ENCODE measurements around the gene TRIM49D2.
"Not testable (repeated sequence)": the region's sequence is repeated elsewhere in the genome, so short reads cannot be mapped to it uniquely, and the experiment has no call there.

The TRIM49D2 gene

DNA sequence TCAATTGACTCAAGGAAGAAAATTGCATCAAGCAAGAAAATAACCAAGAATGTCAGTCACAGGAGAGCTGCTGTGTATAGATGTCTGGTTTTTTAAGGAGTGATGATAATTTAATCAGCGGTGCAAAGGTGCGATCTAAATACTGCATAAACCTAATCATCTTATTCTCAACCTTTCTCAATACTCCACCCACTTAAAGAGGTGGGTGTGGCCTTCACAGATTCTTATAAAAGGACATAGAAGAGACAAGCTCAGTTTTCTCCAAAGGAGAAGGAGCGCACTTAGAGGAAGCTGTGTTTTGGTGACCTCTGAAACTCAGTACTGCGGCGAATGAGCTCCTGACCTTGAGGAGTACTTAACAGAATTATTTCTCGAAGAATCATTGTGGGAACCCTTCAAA is at the start of gene TRIM49D2:
TRIM49D2 (plus strand) TSS at position 301 of the 400 bp plus-strand sequence. CDS start 2,698 bp downstream, outside the sequence.
- DNase-seq (ENCODE audit: low spot score), result not testable (repeated sequence)

GRCh38 chr11:89877511-89877910 is 46.4 kb upstream of the TRIM49D2 start:
- DNase-seq (ENCODE audit: low spot score), result not testable (repeated sequence)

GRCh38 chr11:89893245-89893644 is 30.6 kb upstream of the TRIM49D2 start:
- not testable (repeated sequence) for DNase-seq (ENCODE audit: low spot score)

DNA sequence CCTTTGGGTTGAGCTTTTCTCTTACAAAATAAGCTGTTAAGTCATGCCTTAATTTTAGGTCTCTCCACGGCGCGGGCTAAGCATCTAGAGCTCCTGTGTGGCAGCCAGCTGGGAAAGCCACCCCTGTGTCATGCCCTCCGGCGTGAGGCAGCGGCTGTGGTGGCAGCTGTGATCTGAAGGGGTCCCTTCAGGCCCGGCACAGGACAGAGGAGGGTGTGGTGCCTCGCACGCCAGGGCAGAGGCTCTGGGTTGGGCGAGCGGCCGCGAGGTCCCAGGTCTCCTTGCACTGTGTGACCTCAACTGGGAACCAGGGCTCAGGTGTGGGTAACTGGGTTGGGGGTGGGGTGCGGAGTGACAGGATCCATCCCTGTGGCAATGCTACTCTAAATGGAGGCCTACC is 23.1 kb upstream of the TRIM49D2 start:
- not testable (repeated sequence) for DNase-seq (ENCODE audit: low spot score)

DNA sequence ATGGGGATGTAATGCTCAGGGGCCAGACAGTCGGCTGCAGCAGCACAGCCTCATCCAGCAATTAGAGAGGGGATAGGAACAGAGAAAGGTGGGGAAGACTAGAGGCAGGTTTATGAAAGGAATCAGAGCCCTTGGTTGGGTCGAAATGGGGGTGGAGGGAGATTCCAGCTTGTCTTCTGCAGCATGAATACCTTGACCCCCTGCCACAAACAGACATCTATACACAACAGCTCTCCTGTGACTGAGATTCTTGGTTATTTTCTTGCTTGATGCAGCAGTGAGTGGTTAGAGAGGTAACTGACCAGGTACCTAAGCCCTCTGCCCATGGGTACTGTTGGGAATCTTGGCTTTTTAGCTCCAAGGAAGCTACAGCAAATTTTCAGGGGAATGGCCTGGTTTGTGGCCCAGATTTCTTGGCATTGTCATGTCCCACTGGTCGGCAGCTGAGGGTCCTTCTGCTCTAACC is 1.6 kb upstream of the TRIM49D2 start, which contains the start of gene TRIM49D1:
TRIM49D1 (minus strand) TSS at position 51 of the 466 bp plus-strand sequence. CDS start 4,535 bp downstream, outside the sequence.
- no peak for DNase-seq (ENCODE audit: low spot score)

DNA sequence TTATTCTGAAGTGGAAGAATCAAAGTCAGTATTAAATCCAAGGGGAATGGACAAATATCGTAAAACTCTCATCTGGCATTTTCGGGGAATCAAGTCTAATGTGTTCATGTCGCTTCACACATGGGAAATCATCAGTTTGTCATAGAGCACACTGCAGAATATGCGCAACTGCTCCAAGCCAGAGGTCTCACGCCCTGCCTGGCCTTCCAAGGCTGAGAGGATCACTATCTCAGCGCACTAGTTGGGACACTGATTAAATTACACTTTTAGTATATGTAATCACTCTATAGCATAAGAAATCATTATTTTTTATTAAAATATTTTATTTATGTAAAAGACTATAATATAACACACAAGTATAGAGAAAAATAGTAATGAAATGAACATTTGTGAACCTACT is 37.0 kb downstream of the TRIM49D2 start:
- DNase-seq (ENCODE audit: low spot score), result not testable (repeated sequence)

GRCh38 chr11:89965737-89966136 is 41.9 kb downstream of the TRIM49D2 start, which contains the start of gene TRIM64:
Gene TRIM64 (plus strand): TSS chr11:89966037. CDS start chr11:89968504, 2,467 bp downstream.
- DNase-seq (ENCODE audit: low spot score), result not testable (repeated sequence)
